Subcutaneous adipose tissue (tissue), 4 donors: ENCODE data around the gene HSD11B1. TPM values are rescaled to one million over a fixed set of nuclear protein-coding genes. Genes with fewer than 3 reads are reported as not detected.

Experiments
- CTCF ChIP-seq: fragments of 450-650 bp; IDR thresholded peaks from one replicate; pipeline ENCODE4 v1.5.1; 2016; ENCODE audit warnings: low read depth, mild to moderate bottlenecking, control low read depth, antibody characterized with exemption, moderate library complexity
- total RNA-seq, 4 donors: library from RNA; depleted of rRNA; stranded (reverse); fragments of >200 nt; gene quantifications; one replicate each; pipeline ENCODE4 v1.1.0, GENCODE V29; 2016

Gene HSD11B1
- total RNA-seq, 4 donors from 2014 or later: 2.1 to 165 (median 45.8) TPM

GRCh38 chr1:209675565-209676154 lies 29.0 kb upstream of the HSD11B1 start:
- TF ChIP-seq CTCF: no peak

- TF ChIP-seq CTCF: no peak
Measured at GRCh38 chr1:209678981-209679539, 25.6 kb upstream of the HSD11B1 start.

GRCh38 chr1:209685821-209686220 lies 18.8 kb upstream of the HSD11B1 start:
- no peak for TF ChIP-seq CTCF

GRCh38 chr1:209686322-209686721 lies 18.3 kb upstream of the HSD11B1 start:
- TF ChIP-seq CTCF: no peak

- TF ChIP-seq CTCF: no peak
Measured at GRCh38 chr1:209688746-209689234, 15.9 kb upstream of the HSD11B1 start.

- no peak for TF ChIP-seq CTCF
Measured at GRCh38 chr1:209689477-209689876, 15.2 kb upstream of the HSD11B1 start.

- no peak for TF ChIP-seq CTCF
Measured at GRCh38 chr1:209691237-209691636, 13.4 kb upstream of the HSD11B1 start.
